ENCODE results near the gene LGALS9.

Gene LGALS9

GRCh38 chr17:27620721-27621120, 10.3 kb upstream of the LGALS9 start:
- TF ChIP-seq CTCF (conservative IDR thresholded peaks at IDR 0.05; ENCODE audit: low read depth, low read length) = no peak
- DNase-seq (ENCODE audit: low read depth) = no peak
- no peak overlapping the region for H3K4me3 ChIP-seq (ENCODE audit: low read depth, low read length)

- H3K4me3 ChIP-seq (ENCODE audit: low read depth, low read length) = no peak overlapping the region
- DNase-seq (ENCODE audit: low read depth) = no peak
- no peak for TF ChIP-seq CTCF (conservative IDR thresholded peaks at IDR 0.05; ENCODE audit: low read depth, low read length)
Observed at GRCh38 chr17:27621536-27621935, 9.5 kb upstream of the LGALS9 start.

DNA sequence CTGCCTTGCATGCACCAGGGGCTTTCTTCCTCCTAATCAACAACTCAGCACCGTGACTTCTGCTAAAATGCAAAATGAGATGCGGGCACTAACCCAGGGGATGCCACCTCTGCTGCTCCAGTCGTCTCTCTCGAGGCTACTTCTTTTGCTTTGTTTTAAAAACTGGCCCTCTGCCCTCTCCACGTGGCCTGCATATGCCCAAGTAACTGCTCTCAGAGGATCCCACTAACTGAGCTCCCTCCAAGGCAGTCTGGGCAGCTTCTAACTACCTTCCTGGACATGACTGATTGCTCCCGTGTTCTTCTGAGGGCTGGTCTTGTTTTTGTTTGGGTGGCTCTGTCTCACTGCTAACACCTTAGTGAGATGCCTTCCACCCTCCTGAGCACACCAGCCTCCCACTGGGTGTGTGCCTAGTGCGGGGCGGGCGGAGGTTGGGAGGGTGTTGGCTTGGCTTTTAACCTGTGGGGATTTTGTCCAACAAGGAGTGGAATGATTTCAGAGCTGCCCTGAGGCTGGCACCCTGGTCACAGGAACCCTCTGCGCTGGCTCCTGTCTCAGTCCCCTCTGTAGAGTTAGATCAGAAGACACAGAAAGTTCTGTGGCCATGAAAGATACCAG, 8.9 kb upstream of the LGALS9 start:
- no peak overlapping the region for H3K4me3 ChIP-seq (ENCODE audit: low read depth, low read length)
- no peak for TF ChIP-seq CTCF (conservative IDR thresholded peaks at IDR 0.05; ENCODE audit: low read depth, low read length)
- no peak for DNase-seq (ENCODE audit: low read depth)

GRCh38 chr17:27622986-27623385, 8.0 kb upstream of the LGALS9 start:
- TF ChIP-seq CTCF (conservative IDR thresholded peaks at IDR 0.05; ENCODE audit: low read depth, low read length) = no peak
- H3K4me3 ChIP-seq (ENCODE audit: low read depth, low read length) = no peak overlapping the region
- no peak for DNase-seq (ENCODE audit: low read depth)

DNA sequence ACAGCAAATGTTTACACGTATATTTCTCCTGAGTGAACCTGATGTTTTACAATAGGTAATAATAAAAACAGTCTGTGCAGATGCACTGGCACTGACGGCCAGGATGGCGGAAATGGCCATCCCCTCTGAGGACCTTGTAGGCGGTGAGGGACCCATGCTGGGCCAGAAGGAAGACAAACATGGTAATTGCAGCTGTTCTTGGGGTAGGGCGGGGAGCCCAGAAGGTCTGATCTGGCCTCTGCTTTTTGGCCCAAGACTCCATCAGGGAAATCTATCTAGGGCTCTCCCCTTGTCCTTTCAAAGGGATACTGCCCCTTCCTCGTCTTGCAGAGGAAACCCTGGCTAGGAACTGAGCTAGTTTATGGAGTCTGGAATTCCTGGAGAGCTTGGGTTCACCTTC, 7.4 kb upstream of the LGALS9 start:
- no peak for TF ChIP-seq CTCF (conservative IDR thresholded peaks at IDR 0.05; ENCODE audit: low read depth, low read length)
- no peak for DNase-seq (ENCODE audit: low read depth)
- H3K4me3 ChIP-seq (ENCODE audit: low read depth, low read length) = no peak overlapping the region

DNA sequence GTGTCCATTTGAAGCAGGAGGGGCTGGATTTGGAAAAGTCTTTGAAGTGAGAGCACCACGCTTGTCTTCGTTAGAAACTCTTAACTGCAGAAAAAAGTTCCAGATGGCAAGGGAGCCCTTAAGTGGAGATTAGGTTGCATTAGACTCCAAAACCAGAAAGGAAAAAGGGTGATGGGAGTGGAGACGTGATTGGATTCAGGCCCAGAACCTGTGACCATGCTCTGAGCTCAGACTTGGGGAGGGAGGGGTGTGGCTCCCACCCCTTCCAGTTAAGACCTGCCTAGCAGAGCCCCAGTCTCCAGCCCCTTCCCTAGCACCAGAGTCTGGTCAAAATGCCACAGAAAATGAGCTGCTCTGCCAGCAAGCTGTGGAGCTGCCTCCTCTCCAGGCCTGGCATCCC, 6.4 kb upstream of the LGALS9 start:
- DNase-seq (ENCODE audit: low read depth) = no peak
- no peak overlapping the region for H3K4me3 ChIP-seq (ENCODE audit: low read depth, low read length)
- TF ChIP-seq CTCF (conservative IDR thresholded peaks at IDR 0.05; ENCODE audit: low read depth, low read length) = no peak

- TF ChIP-seq CTCF (conservative IDR thresholded peaks at IDR 0.05; ENCODE audit: low read depth, low read length) = no peak
- no peak for DNase-seq (ENCODE audit: low read depth)
- H3K4me3 ChIP-seq (ENCODE audit: low read depth, low read length) = no peak overlapping the region
Observed at GRCh38 chr17:27625856-27626255, 5.1 kb upstream of the LGALS9 start.

Measured in choroid plexus epithelial cell (primary cell).